HL-60 (cell line): ENCODE results near the gene SEPTIN11.

ENCODE experiments used
- DNase-seq, 2 experiments: peaks; one replicate each; pipeline ENCODE4 v3.0.0-alpha.2; 2010 to 2020; ENCODE audit warnings: low read depth in 1 of 2, low spot score in 1 of 2
- H3K27ac ChIP-seq: fragments of 250-450 bp; sonication (Bioruptor Pico); replicated peaks from 2 replicates; pipeline ENCODE4 v1.5.1; 2020; ENCODE audit warnings: mild to moderate bottlenecking, moderate library complexity
- H3K27me3 ChIP-seq: fragments of 250-450 bp; sonication (Bioruptor Pico); 2 replicates; pipeline ENCODE4 v1.5.1; 2021; ENCODE audit warnings: mild to moderate bottlenecking, moderate library complexity; ENCODE audit not compliant: insufficient read depth, poor library complexity, severe bottlenecking
- H3K4me3 ChIP-seq: replicated peaks from 2 replicates; pipeline ENCODE4 v1.5.1; 2011; ENCODE audit warnings: mild to moderate bottlenecking, control low read depth, low read length; ENCODE audit not compliant: insufficient read depth
- CTCF ChIP-seq: IDR thresholded peaks from one replicate; pipeline ENCODE4 v1.5.1; 2011; ENCODE audit warnings: low read length, control low read depth, inconsistent platforms; ENCODE audit not compliant: insufficient read depth
- GABPA ChIP-seq: IDR thresholded peaks from 2 replicates; pipeline ENCODE4 v1.6.1; 2012; ENCODE audit warnings: low read depth
- POLR2AphosphoS5 ChIP-seq: IDR thresholded peaks from 2 replicates; pipeline ENCODE4 v1.6.1; 2012; ENCODE audit warnings: low read depth
- SPI1 ChIP-seq: IDR thresholded peaks from 2 replicates; pipeline ENCODE4 v1.6.1; 2012; ENCODE audit warnings: low read depth, mild to moderate bottlenecking, borderline replicate concordance
- TF ChIP-seq, protein P1 (sequence below): IDR thresholded peaks from 2 replicates; pipeline ENCODE4 v1.6.1; 2012; ENCODE audit warnings: low read depth; ENCODE audit not compliant: insufficient replicate concordance

Gene SEPTIN11

DNA sequence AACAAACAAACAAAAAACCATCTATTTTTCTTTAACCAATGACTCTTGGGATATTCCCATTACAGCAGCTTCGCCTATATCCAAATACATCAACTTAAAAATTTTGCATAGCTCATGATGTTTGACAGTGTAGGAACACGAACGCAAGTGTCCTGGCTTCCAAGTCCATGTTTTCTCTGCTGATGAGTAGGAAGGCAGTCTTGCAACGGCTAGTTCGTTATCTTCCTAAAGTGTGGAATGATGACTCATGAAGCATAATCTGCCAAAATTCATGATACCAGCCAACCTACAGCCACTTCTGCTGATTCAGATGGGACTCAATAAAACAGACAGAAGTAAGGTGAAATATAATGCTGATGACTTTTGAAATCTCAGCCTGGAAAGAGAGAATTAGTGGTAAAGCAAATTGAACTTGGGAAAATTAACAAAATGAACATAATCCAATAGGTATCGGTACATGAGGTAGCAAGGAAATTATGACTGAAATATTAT is 6.4 kb upstream of the SEPTIN11 start:
- TF ChIP-seq, protein P1, sequence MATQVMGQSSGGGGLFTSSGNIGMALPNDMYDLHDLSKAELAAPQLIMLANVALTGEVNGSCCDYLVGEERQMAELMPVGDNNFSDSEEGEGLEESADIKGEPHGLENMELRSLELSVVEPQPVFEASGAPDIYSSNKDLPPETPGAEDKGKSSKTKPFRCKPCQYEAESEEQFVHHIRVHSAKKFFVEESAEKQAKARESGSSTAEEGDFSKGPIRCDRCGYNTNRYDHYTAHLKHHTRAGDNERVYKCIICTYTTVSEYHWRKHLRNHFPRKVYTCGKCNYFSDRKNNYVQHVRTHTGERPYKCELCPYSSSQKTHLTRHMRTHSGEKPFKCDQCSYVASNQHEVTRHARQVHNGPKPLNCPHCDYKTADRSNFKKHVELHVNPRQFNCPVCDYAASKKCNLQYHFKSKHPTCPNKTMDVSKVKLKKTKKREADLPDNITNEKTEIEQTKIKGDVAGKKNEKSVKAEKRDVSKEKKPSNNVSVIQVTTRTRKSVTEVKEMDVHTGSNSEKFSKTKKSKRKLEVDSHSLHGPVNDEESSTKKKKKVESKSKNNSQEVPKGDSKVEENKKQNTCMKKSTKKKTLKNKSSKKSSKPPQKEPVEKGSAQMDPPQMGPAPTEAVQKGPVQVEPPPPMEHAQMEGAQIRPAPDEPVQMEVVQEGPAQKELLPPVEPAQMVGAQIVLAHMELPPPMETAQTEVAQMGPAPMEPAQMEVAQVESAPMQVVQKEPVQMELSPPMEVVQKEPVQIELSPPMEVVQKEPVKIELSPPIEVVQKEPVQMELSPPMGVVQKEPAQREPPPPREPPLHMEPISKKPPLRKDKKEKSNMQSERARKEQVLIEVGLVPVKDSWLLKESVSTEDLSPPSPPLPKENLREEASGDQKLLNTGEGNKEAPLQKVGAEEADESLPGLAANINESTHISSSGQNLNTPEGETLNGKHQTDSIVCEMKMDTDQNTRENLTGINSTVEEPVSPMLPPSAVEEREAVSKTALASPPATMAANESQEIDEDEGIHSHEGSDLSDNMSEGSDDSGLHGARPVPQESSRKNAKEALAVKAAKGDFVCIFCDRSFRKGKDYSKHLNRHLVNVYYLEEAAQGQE, result no peak
- TF ChIP-seq SPI1 (no peak), CTCF (no peak), POLR2AphosphoS5 (no peak), GABPA (no peak)
- Histone ChIP-seq H3K4me3 (no peak overlapping the region), H3K27ac (no peak overlapping the region), H3K27me3 (no peaks in the 10 kb centered on the region)
- no peak for DNase-seq

- H3K27ac ChIP-seq, result no peak overlapping the region
- TF ChIP-seq GABPA (no peak), POLR2AphosphoS5 (no peak), SPI1 (no peak), CTCF (no peak)
- TF ChIP-seq, protein P1, result no peak
- no peak overlapping the region for H3K4me3 ChIP-seq
- no peak for DNase-seq
- no peaks in the 10 kb centered on the region for H3K27me3 ChIP-seq
Observed at GRCh38 chr4:76943790-76944189, 5.8 kb upstream of the SEPTIN11 start.

- no peaks in the 10 kb centered on the region for H3K27me3 ChIP-seq
- TF ChIP-seq, protein P1, result no peak
- no peak for TF ChIP-seq POLR2AphosphoS5
- TF ChIP-seq GABPA, result no peak
- no peak for TF ChIP-seq CTCF
- no peak for TF ChIP-seq SPI1
- DNase-seq, result no peak
- H3K4me3 ChIP-seq, result no peak overlapping the region
- H3K27ac ChIP-seq, result no peak overlapping the region
Observed at GRCh38 chr4:76947369-76947768, 2.2 kb upstream of the SEPTIN11 start.
